ENCODE measurements around the gene SNAPC4.

SNAPC4 gene

GRCh38 chr9:136443687-136444086 lies 43.7 kb upstream of the SNAPC4 start:
- H3K4me3 ChIP-seq (ENCODE audit: low read depth, low read length): no peak overlapping the region
- no peak for DNase-seq (ENCODE audit: low read depth)
- TF ChIP-seq CTCF (IDR thresholded peaks at IDR 0.05; ENCODE audit: control insufficient read depth, extremely low read depth, insufficient read depth): no peak

- DNase-seq (ENCODE audit: low read depth): no peak
- TF ChIP-seq CTCF (IDR thresholded peaks at IDR 0.05; ENCODE audit: control insufficient read depth, extremely low read depth, insufficient read depth): no peak
These were observed 43.1 kb upstream of the SNAPC4 start for GRCh38 chr9:136443087-136443486.

DNA sequence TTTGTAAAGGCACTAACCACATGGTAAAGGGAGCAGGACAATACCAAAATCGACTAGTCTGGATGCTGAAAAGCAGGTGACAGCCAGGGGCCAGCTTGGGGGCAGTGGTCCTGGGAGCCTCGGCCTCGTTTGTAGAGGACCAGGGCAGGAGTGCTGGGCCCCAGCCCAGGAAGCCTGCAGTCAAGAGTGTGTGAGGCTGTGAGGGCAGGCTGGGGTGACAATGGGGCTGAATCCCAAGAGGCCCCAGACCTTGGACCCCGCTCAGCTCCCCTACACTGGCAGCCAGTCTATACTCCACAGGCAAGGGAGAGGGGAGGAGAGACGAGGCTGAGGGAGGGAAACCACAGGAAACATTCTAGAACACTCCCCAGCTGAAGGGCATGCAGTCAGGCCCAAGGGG lies 42.3 kb upstream of the SNAPC4 start:
- DNase-seq (ENCODE audit: low read depth): no peak
- TF ChIP-seq CTCF (IDR thresholded peaks at IDR 0.05; ENCODE audit: control insufficient read depth, extremely low read depth, insufficient read depth): no peak
- H3K4me3 ChIP-seq (ENCODE audit: low read depth, low read length): no peak overlapping the region

More at GRCh38 chr9:136443087-136443486, 43.1 kb upstream of the SNAPC4 start:
- H3K4me3 ChIP-seq (ENCODE audit: low read depth, low read length): no peak overlapping the region

DNA sequence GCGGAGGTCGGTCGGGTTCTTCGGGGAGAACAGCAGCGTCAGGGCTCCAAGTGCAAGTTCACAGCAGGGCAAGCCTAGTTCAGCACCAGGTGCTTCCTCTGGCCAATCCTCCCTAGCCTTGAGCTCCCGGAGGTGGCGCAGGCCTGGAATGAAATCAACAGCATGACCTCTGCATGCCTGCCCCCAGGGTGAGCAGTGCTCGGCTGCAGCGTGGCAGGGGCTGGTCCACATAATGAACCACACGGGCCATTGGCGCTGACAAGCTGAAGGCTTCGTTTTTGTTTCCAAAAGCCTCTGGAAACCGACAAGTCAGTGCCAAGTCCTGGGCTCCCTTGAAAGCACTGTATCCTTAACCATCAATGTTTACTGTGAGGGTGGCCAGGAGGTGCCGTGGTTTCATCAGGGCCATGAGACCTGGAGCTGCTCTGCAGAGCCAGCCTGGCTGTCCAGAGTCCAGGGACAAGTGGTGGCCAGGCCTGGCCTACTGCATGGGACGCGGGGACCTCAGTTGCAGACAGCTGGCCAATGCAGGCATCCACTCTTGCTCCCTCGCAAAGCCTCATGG lies 41.8 kb upstream of the SNAPC4 start:
- DNase-seq (ENCODE audit: low read depth): no peak
- TF ChIP-seq CTCF (IDR thresholded peaks at IDR 0.05; ENCODE audit: control insufficient read depth, extremely low read depth, insufficient read depth): no peak
- H3K4me3 ChIP-seq (ENCODE audit: low read depth, low read length): no peak overlapping the region

GRCh38 chr9:136441191-136441680 lies 41.3 kb upstream of the SNAPC4 start:
- DNase-seq (ENCODE audit: low read depth): no peak
- TF ChIP-seq CTCF (IDR thresholded peaks at IDR 0.05; ENCODE audit: control insufficient read depth, extremely low read depth, insufficient read depth): no peak
- no peak overlapping the region for H3K4me3 ChIP-seq (ENCODE audit: low read depth, low read length)

DNA sequence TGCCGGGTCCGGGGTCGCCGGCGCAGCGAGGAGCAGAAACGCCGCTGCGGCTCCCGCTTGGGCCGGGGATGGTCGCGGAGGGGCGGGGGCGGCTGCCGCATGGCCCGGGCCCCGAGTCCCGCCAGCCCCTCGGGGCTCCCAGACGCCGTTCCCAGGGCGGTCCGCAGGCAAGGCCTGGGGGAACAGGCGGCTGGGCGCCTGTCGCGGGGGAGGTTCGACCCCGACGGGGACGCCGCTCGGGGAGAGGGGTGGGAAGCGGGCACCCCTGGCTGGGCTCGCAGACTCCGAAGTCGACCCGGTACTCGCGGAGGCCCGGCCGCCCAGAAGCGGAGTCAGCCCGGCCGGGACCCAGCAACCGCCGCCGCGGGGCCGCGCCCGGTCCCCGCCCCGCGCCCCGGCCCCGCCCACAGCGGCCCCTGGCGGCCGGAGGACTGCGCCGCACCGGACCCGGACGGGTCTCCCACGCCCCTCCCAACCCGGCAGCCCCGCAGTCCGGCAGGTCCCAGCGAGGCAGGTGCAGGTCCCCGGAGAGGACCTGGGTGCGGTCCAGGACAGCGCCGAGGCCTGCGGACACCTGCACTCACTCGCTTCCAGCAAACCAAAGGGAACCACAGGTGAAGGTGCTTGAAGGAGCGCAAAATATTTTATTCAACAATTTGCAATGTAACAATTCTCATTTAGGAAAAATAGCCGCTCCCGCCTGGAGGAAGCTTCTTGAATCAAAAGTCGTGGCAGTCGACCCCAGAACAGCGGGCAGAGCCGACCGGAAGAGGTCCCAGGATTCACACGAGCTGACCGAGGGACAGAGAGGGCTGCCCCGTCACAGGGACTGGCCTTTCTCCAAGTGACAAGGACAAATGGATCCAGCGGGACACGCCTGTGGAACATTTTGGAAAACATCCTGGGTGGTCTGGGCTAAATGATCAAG lies 39.8 kb upstream of the SNAPC4 start, which contains the start of gene INPP5E:
TSS of gene INPP5E (minus strand) at position 365 of the 928 bp plus-strand sequence. CDS start 426 bp downstream, outside the sequence.
- peak within 1 kb of the TSS; percentile 67 for H3K4me3 ChIP-seq (ENCODE audit: low read depth, low read length)
- peak; percentile 77 for TF ChIP-seq CTCF (IDR thresholded peaks at IDR 0.05; ENCODE audit: control insufficient read depth, extremely low read depth, insufficient read depth)
- peak; percentile 15 for DNase-seq (ENCODE audit: low read depth)

Measured in LNCaP clone FGC (cell line).